IgD-negative memory B cell (primary cell): ENCODE data around the gene URM1. TPM values are rescaled to one million over a fixed set of nuclear protein-coding genes. Genes with fewer than 3 reads are reported as not detected.
"Not testable (repeated sequence)": the region's sequence is repeated elsewhere in the genome, so short reads cannot be mapped to it uniquely, and the experiment has no call there.

ENCODE experiments used
- H3K27ac Mint-ChIP-seq, 3 donors: one replicate each; pipeline ENCODE4 v1.8.0; 2020 to 2022; ENCODE audit warnings: mild to moderate bottlenecking in 3 of 3, mixed read lengths in 3 of 3, moderate library complexity in 1 of 3
- H3K27me3 Mint-ChIP-seq: one replicate; pipeline ENCODE4 v1.8.0; 2021; ENCODE audit warnings: mixed read lengths
- H3K36me3 Mint-ChIP-seq: one replicate; pipeline ENCODE4 v1.8.0; 2020; ENCODE audit warnings: mild to moderate bottlenecking, mixed read lengths
- H3K4me1 Mint-ChIP-seq, 3 donors: one replicate each; pipeline ENCODE4 v1.8.0; 2020 to 2022; ENCODE audit warnings: mixed read lengths in 3 of 3, mild to moderate bottlenecking in 1 of 3
- H3K4me3 Mint-ChIP-seq, 4 donors: one replicate each; pipeline ENCODE4 v1.8.0; 2020 to 2022; ENCODE audit warnings: mild to moderate bottlenecking in 4 of 4, mixed read lengths in 4 of 4, moderate library complexity in 3 of 4
- H3K9me3 Mint-ChIP-seq, 3 donors: one replicate each; pipeline ENCODE4 v1.8.0; 2020 to 2021; ENCODE audit warnings: mixed read lengths in 3 of 3, mild to moderate bottlenecking in 1 of 3
- polyA plus RNA-seq: library from polyadenylated mRNA; unstranded; fragments of 300-500 nt; fragmentation: Illumina TruSeq; gene quantifications from one replicate; pipeline ENCODE4 v1.2.3, GENCODE V29; 2021

The URM1 gene
- 53.9 TPM for polyA plus RNA-seq

DNA sequence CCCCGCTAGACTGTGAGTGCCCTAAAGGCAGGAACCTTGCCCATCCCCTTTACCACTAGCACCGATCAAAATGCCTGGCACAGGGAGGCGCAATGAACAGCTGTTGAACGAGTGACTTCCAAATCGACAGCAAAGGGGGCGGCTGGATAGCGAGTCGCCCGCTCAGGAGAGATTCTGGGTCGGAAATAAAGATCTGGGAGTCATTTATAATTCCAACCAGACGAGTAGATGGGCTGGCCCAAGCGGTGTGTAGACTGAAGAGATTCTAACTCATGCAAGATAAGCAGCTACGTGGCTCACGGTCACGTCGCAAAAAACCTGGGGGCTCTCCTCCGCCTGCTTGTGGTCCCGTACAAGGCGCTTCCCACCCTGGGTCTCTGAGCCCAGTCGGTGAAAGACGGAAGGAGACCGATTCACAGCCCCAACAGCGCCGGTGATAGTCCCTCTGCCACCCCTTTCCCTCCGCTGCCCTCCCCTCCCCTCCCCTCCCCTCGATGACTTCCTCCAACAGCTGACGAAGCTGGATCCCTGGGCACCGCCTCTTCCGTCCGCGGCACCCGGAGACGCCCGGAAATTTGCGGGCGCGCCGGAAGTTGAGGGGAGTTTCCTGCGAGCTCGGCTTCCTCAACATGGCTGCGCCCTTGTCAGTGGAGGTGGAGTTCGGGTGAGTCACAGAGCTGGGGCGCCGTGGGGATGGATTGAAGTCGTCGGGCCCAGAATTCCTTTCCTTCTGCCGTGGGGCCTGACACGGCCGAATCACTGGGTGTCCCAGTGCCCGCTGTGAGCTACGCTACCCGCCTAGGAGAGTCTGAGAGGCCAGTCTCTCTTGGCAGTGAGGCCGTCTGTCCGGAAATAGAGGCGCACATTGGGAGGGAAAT is at the start of gene URM1:
Gene URM1 (plus strand): TSS at position 623 of the 878 bp plus-strand sequence. CDS start 7 bp downstream, at position 630.
- peaks cover 12 to 23% (median 20%) of the 10 kb centered on the region in 3 donors for H3K4me1 Mint-ChIP-seq
- peaks cover 6% of the 10 kb centered on the region for H3K27me3 Mint-ChIP-seq
- H3K4me3 Mint-ChIP-seq, result peak within 1 kb of the TSS; percentile 94 to 98 (median 96)
- no peaks in the 10 kb centered on the region for H3K36me3 Mint-ChIP-seq
- H3K27ac Mint-ChIP-seq, result peak within 1 kb of the TSS; percentile 94 to 98 (median 97)
- H3K9me3 Mint-ChIP-seq, result no peaks in the 10 kb centered on the region

DNA sequence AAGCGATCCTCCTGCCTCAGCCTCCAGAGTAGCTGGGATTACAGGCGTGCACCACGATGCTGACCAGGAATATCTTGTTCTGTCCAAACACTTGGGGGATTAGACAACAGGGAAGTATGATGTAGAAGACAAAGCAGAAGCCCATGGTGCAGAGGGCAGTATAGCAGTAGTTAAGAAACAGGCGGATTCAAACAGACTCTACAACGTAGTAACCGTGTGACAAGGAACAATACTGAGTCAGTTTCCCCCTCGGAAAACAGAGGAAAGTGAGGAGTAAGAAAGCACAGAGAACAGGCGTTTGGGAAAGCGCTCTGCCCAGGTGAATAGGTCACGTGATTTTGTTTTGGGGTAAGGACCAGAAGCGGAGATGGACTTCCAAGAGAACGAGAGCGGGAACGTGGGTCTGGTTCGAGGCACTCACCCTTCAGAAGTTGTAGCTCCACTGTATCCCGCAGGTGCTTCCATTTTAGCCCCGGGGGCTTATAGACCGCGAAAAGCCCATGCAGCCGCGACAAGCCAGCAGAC is 49.2 kb upstream of the URM1 start:
- peak overlapping the region; percentile 94 to 100 (median 95) for H3K27ac Mint-ChIP-seq

GRCh38 chr9:128322404-128323211 is 48.6 kb upstream of the URM1 start, which contains the start of the genes COQ4 and TRUB2:
COQ4 (plus strand) TSS chr9:128322839; CDS start chr9:128322859, 20 bp downstream.
TRUB2 (minus strand) TSS chr9:128322447; CDS start chr9:128322408, 39 bp downstream.
- peak within 1 kb of the TSS; percentile 95 to 99 (median 98) for H3K4me3 Mint-ChIP-seq
- peaks cover 6% of the 10 kb centered on the region for H3K36me3 Mint-ChIP-seq
- H3K27ac Mint-ChIP-seq, result peak within 1 kb of the TSS; percentile 94 to 100 (median 95)
- H3K4me1 Mint-ChIP-seq, result peaks cover 7 to 20% (median 7%) of the 10 kb centered on the region in 3 donors
- no peaks in the 10 kb centered on the region for H3K9me3 Mint-ChIP-seq
- H3K27me3 Mint-ChIP-seq, result no peaks in the 10 kb centered on the region

More for the DNA sequence above, 49.2 kb upstream of the URM1 start:
- Mint-ChIP-seq H3K36me3 (peaks cover 8% of the 10 kb centered on the region), H3K27me3 (no peaks in the 10 kb centered on the region), H3K4me1 (peaks cover 7 to 20% (median 7%) of the 10 kb centered on the region in 3 donors), H3K9me3 (no peaks in the 10 kb centered on the region), H3K4me3 (peak overlapping the region; percentile 95 to 99 (median 98))

- H3K27me3 Mint-ChIP-seq, result no peaks in the 10 kb centered on the region
- peaks cover 6% of the 10 kb centered on the region for H3K36me3 Mint-ChIP-seq
- H3K9me3 Mint-ChIP-seq, result no peaks in the 10 kb centered on the region
- H3K4me1 Mint-ChIP-seq, result peaks cover 7 to 20% (median 7%) of the 10 kb centered on the region in 3 donors
- peak overlapping the region; percentile 94 to 100 (median 95) for H3K27ac Mint-ChIP-seq
- H3K4me3 Mint-ChIP-seq, result peak overlapping the region; percentile 95 to 99 (median 98)
Observed at GRCh38 chr9:128323212-128323730, 47.9 kb upstream of the URM1 start.

- H3K4me3 Mint-ChIP-seq, result peak overlapping the region; percentile 77 to 99 (median 96)
- no peaks in the 10 kb centered on the region for H3K27me3 Mint-ChIP-seq
- peak overlapping the region; percentile 64 to 100 (median 95) for H3K27ac Mint-ChIP-seq
- H3K36me3 Mint-ChIP-seq, result peaks cover 6% of the 10 kb centered on the region
- no peaks in the 10 kb centered on the region for H3K9me3 Mint-ChIP-seq
- peaks cover 7 to 20% (median 7%) of the 10 kb centered on the region in 3 donors for H3K4me1 Mint-ChIP-seq
Observed at GRCh38 chr9:128323791-128324190, 47.4 kb upstream of the URM1 start.

DNA sequence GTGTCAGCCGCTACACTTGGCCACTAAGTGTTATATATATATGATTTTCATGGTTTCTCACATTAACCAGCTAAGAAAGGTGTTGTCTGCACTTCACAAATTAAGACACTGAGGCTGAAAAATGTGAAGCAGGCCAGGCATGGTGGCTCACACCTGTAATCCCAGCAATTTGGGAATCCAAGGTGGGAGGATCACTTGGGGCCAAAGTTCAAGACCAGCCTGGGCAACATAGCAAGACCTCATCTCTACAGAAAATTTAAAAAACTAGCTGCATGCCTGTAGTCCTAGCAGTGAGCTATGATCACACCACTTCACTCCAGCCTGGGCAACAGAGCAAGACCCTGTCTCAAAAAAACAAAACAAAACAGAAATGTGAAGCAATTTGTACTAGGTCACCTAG is 46.8 kb upstream of the URM1 start:
- Mint-ChIP-seq H3K27ac (peak overlapping the region in 2 of 3 donors; percentile 71 to 95), H3K36me3 (peaks cover 6% of the 10 kb centered on the region), H3K4me3 (peak overlapping the region in 3 of 4 donors; percentile 78 to 98 (median 95)), H3K9me3 (no peaks in the 10 kb centered on the region), H3K4me1 (peaks cover 7 to 20% (median 7%) of the 10 kb centered on the region in 3 donors), H3K27me3 (no peaks in the 10 kb centered on the region)

DNA sequence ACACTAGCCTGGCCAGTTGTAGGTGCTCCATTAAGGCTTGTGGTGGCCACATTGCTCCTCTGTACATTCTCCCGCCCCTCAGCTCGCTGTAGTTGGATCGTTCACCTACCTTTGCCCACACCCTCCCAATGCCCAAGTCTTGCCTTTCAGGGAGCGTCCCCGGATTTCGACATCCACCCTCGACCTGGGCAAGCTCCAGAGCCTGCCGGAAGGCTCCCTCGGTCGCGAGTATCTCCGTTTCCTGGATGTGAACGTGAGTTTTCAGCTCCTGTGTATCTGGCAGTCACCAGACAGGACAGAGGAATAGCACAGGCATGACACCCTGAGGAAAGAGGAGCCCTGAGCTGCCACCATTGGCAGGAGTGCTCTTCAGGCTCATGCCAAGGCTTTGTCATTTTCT is 45.5 kb upstream of the URM1 start:
- peak overlapping the region in 1 of 3 donors; percentile 78 for H3K27ac Mint-ChIP-seq
- H3K36me3 Mint-ChIP-seq, result peaks cover 6% of the 10 kb centered on the region
- peaks cover 7 to 20% (median 7%) of the 10 kb centered on the region in 3 donors for H3K4me1 Mint-ChIP-seq
- H3K27me3 Mint-ChIP-seq, result no peaks in the 10 kb centered on the region
- H3K4me3 Mint-ChIP-seq, result peak overlapping the region in 2 of 4 donors; percentile 54 to 70
- H3K9me3 Mint-ChIP-seq, result no peaks in the 10 kb centered on the region

GRCh38 chr9:128333451-128333869 is 37.7 kb upstream of the URM1 start:
- no peaks in the 10 kb centered on the region for H3K36me3 Mint-ChIP-seq
- no peaks in the 10 kb centered on the region for H3K27me3 Mint-ChIP-seq
- no peaks in the 10 kb centered on the region for H3K9me3 Mint-ChIP-seq
- H3K27ac Mint-ChIP-seq, result no peak overlapping the region
- no peak overlapping the region for H3K4me3 Mint-ChIP-seq
- no peaks in the 10 kb centered on the region for H3K4me1 Mint-ChIP-seq

GRCh38 chr9:128335161-128335560 is 36.0 kb upstream of the URM1 start:
- H3K4me1 Mint-ChIP-seq, result peaks cover 0 to 4% (median 4%) of the 10 kb centered on the region in 3 donors
- H3K27ac Mint-ChIP-seq, result no peak overlapping the region
- H3K9me3 Mint-ChIP-seq, result no peaks in the 10 kb centered on the region
- H3K27me3 Mint-ChIP-seq, result no peaks in the 10 kb centered on the region
- H3K36me3 Mint-ChIP-seq, result no peaks in the 10 kb centered on the region
- H3K4me3 Mint-ChIP-seq, result peak overlapping the region in 1 of 4 donors; percentile 29

DNA sequence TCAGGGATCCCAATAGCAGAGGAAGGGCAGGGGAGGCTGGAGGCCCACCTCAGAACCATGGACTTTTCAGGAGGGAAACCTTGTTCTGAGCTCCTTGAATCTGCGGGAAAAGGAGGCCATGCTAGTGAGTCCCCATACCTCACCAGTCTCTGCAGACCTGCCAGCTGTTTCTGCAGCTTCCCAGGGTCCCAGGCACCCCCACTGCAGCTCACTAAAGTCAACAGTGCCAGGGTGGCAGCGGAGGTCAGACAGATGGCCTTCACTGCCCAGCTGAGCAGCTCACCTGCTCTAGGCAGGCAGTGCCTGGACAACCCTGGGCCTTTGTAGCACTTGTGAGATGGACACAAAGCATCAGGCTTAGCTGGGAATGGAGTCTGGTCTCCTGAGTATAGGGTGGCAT is 35.3 kb upstream of the URM1 start:
- Mint-ChIP-seq H3K27ac (peak overlapping the region in 1 of 3 donors; percentile 69), H3K9me3 (no peaks in the 10 kb centered on the region), H3K4me3 (no peak overlapping the region), H3K4me1 (peaks cover 0 to 4% (median 4%) of the 10 kb centered on the region in 3 donors), H3K27me3 (no peaks in the 10 kb centered on the region), H3K36me3 (no peaks in the 10 kb centered on the region)

DNA sequence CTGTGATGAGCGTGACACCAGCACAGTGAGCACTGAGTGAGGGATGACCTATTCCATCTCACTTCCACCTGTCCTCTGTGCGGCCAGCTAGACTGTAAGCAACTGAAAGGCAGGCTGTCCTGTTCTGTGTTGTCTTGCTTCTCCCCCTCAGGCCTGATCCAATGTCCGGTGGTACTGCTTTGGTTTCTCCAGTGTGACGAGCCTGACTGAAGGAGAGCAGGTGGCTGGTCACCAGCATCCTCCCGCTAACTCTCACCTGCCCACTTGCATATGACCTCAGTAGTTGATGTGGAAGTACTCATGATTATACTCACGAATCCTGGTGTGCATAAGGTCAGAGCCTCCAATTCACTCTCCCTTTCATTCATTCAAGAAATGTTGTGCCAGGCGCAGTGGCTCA is 33.2 kb upstream of the URM1 start:
- no peak overlapping the region for H3K27ac Mint-ChIP-seq
- no peak overlapping the region for H3K4me3 Mint-ChIP-seq
- H3K9me3 Mint-ChIP-seq, result no peaks in the 10 kb centered on the region
- no peaks in the 10 kb centered on the region for H3K27me3 Mint-ChIP-seq
- H3K4me1 Mint-ChIP-seq, result peaks cover 4 to 9% (median 8%) of the 10 kb centered on the region in 3 donors
- H3K36me3 Mint-ChIP-seq, result no peaks in the 10 kb centered on the region

DNA sequence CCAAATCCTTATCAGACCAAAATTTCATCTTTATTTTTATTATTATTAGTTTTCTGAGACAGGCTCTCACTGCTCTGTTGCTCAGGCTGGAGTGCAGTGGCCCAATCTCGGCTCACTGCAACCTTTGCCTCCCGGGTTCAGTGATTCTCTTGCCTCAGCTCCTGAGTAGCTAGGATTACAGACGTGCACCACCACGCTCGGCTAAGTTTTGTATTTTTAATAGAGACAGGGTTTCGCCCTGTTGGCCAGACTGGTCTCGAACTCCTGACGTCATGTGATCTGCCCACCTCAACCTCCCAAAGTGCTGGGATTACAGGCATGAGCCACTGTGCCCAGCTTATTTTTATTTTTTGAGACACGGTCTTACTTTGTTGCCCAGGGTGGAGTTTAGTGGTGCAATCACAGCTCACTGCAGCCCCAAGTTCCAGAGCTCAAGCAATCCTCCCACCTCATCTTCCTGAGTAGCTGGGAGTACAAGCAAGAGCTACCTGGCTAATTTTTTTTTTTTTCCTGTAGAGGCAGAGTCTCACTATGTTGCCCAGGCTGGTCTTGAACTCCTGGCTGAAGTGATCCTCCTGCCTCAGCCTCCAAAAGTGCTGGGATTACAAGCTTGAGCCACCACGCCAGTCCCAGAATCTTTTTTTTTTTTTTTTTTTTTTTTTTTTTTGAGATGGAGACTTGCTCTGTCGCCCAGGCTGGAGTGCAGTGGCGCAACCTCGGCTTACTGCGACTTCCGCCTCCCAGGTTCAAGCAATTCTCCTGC is 32.1 kb upstream of the URM1 start:
- H3K4me1 Mint-ChIP-seq, H3K36me3 Mint-ChIP-seq, H3K9me3 Mint-ChIP-seq, H3K27me3 Mint-ChIP-seq, H3K27ac Mint-ChIP-seq: not testable (repeated sequence)
- H3K4me3 Mint-ChIP-seq, result peak overlapping the region; percentile 17 to 92 (median 62)

GRCh38 chr9:128339761-128340690 is 31.1 kb upstream of the URM1 start, which contains the start of gene SLC27A4:
SLC27A4 (plus strand) TSS chr9:128340527; CDS start chr9:128343133, 2,606 bp downstream.
- peak within 1 kb of the TSS; percentile 83 to 93 (median 92) for H3K27ac Mint-ChIP-seq
- no peaks in the 10 kb centered on the region for H3K27me3 Mint-ChIP-seq
- peak within 1 kb of the TSS; percentile 91 to 98 (median 94) for H3K4me3 Mint-ChIP-seq
- H3K4me1 Mint-ChIP-seq, result peaks cover 4 to 9% (median 8%) of the 10 kb centered on the region in 3 donors
- no peaks in the 10 kb centered on the region for H3K9me3 Mint-ChIP-seq
- peaks cover 3% of the 10 kb centered on the region for H3K36me3 Mint-ChIP-seq
